Measurements from ENCODE around the gene SARM1.

DNA sequence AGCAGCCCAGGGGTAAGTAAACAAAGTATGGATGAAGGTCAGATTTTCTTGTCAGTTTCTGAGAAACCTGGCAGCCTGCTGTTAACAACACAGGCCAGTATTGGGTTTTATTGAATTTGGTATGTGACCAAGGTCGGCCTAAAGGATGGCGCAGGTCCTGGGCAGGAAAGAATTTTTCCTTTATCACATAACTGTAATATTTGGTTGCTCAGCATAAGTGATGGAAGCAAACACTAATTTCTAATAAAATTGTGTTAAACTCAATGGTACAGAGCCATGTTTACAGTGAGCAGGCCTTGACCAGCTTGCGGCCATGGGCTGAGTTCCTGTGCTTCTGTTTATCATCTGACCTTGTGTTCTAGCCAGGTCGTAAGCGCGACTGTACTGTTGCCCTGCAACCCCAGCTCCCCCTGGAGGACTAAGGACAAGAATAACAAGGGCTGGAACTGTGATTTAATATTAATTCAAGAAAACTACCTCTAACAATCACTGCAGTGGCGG lies 24.7 kb upstream of the SARM1 start:
- TF ChIP-seq, protein P1, sequence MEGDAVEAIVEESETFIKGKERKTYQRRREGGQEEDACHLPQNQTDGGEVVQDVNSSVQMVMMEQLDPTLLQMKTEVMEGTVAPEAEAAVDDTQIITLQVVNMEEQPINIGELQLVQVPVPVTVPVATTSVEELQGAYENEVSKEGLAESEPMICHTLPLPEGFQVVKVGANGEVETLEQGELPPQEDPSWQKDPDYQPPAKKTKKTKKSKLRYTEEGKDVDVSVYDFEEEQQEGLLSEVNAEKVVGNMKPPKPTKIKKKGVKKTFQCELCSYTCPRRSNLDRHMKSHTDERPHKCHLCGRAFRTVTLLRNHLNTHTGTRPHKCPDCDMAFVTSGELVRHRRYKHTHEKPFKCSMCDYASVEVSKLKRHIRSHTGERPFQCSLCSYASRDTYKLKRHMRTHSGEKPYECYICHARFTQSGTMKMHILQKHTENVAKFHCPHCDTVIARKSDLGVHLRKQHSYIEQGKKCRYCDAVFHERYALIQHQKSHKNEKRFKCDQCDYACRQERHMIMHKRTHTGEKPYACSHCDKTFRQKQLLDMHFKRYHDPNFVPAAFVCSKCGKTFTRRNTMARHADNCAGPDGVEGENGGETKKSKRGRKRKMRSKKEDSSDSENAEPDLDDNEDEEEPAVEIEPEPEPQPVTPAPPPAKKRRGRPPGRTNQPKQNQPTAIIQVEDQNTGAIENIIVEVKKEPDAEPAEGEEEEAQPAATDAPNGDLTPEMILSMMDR (IDR thresholded peaks at IDR 0.05) = peak; percentile 28
- no peak for TF ChIP-seq ZFX (IDR thresholded peaks at IDR 0.05; ENCODE audit: borderline replicate concordance)
